HCT116 (cell line): Measurements from ENCODE around the gene ITPK1.

Experiments used
- CEBPB ChIP-seq: IDR thresholded peaks from 2 replicates; pipeline ENCODE4 v1.6.1; 2012; ENCODE audit warnings: low read depth
- EGR1 ChIP-seq: IDR thresholded peaks from 2 replicates; pipeline ENCODE4 v1.6.1; 2012; ENCODE audit warnings: low read depth
- FOSL1 ChIP-seq: IDR thresholded peaks from 2 replicates; pipeline ENCODE4 v1.6.1; 2012; ENCODE audit warnings: low read depth
- JUND ChIP-seq: IDR thresholded peaks from 2 replicates; pipeline ENCODE4 v1.6.1; 2012
- POLR2A ChIP-seq: IDR thresholded peaks from 2 replicates; pipeline ENCODE4 v1.7.0; 2011; ENCODE audit warnings: borderline replicate concordance; ENCODE audit not compliant: insufficient read depth, insufficient read length; ENCODE audit errors: extremely low read depth
- POLR2AphosphoS5 ChIP-seq: IDR thresholded peaks from 2 replicates; pipeline ENCODE4 v1.6.1; 2011; ENCODE audit warnings: mild to moderate bottlenecking, low read depth, low read length, moderate library complexity
- SIN3A ChIP-seq: IDR thresholded peaks from 2 replicates; pipeline ENCODE4 v1.6.1; 2012; ENCODE audit warnings: low read depth
- SRF ChIP-seq: IDR thresholded peaks from 2 replicates; pipeline ENCODE4 v1.6.1; 2012; ENCODE audit warnings: low read depth
- YY1 ChIP-seq: IDR thresholded peaks from 2 replicates; pipeline ENCODE4 v1.6.1; 2011; ENCODE audit warnings: low read length, low read depth, moderate library complexity, mild to moderate bottlenecking; ENCODE audit not compliant: insufficient replicate concordance; ENCODE audit errors: extremely low read depth
- ZFX ChIP-seq: fragments of 450-650 bp; IDR thresholded peaks from 2 replicates; pipeline ENCODE4 v1.6.1; 2017
- TF ChIP-seq, protein P1 (sequence below), 3 experiments: fragments of 200-600 bp in 1 of 3; sonication (generic) in 1 of 3; IDR thresholded peaks in 2 of 3; conservative IDR thresholded peaks in 1 of 3; 2 replicates each; pipeline ENCODE4 v1.5.1; 2012 to 2017; ENCODE audit warnings: low read depth in 2 of 3, low read length in 2 of 3, antibody characterized with exemption in 1 of 3, borderline replicate concordance in 1 of 3, control low read depth in 1 of 3, mild to moderate bottlenecking in 1 of 3, mixed read lengths in 1 of 3, mixed run types in 1 of 3, moderate library complexity in 1 of 3; ENCODE audit not compliant: insufficient read depth in 1 of 3
- TF ChIP-seq, protein P2 (sequence below): IDR thresholded peaks from 2 replicates; pipeline ENCODE4 v1.6.1; 2012

DNA sequence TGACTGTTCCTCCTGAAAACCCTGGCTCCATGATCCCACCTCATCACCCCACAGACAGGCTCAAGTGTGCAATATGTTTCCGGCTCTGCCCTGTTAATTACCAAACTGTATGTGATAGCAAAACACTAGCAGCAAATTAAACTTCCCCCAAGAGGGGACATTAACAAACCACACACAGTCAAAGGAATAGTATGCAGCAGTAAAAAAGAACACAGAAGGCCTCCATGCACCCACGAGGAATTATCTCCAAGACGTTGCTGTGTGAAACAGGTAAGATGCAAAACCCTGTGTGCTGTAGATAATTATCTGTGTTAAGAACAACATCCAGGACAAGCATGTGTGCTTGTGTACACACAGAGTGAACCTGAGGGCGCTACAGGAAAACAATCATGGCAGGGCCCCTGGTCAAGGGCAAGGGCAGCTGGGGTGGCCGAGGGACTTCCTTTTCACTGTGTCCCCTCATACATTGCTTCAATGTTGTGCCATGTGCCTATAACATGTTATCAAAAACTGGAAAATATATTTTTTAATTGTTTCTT is 35.8 kb downstream of the ITPK1 start:
- TF ChIP-seq, protein P1, sequence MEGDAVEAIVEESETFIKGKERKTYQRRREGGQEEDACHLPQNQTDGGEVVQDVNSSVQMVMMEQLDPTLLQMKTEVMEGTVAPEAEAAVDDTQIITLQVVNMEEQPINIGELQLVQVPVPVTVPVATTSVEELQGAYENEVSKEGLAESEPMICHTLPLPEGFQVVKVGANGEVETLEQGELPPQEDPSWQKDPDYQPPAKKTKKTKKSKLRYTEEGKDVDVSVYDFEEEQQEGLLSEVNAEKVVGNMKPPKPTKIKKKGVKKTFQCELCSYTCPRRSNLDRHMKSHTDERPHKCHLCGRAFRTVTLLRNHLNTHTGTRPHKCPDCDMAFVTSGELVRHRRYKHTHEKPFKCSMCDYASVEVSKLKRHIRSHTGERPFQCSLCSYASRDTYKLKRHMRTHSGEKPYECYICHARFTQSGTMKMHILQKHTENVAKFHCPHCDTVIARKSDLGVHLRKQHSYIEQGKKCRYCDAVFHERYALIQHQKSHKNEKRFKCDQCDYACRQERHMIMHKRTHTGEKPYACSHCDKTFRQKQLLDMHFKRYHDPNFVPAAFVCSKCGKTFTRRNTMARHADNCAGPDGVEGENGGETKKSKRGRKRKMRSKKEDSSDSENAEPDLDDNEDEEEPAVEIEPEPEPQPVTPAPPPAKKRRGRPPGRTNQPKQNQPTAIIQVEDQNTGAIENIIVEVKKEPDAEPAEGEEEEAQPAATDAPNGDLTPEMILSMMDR (IDR thresholded peaks at IDR 0.05 in 2 of 3, conservative IDR thresholded peaks at IDR 0.05 in 1 of 3; ENCODE audit: borderline replicate concordance in 1 of 3, insufficient read depth in 1 of 3, low read depth in 2 of 3, low read length in 2 of 3): no peak
- TF ChIP-seq POLR2A (no peak), SIN3A (no peak), CEBPB (no peak), ZFX (no peak), JUND (no peak), SRF (no peak), POLR2AphosphoS5 (no peak), FOSL1 (no peak), YY1 (no peak), EGR1 (no peak)
- TF ChIP-seq, protein P2, sequence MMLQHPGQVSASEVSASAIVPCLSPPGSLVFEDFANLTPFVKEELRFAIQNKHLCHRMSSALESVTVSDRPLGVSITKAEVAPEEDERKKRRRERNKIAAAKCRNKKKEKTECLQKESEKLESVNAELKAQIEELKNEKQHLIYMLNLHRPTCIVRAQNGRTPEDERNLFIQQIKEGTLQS: no peak
